Glutamatergic neuron (in vitro differentiated cells): ENCODE data around the gene CTAG1B. TPM values are rescaled to one million over a fixed set of nuclear protein-coding genes. Genes with fewer than 3 reads are reported as not detected.

ENCODE experiments used
- DNase-seq: peaks from one replicate; pipeline ENCODE4 v3.0.0; 2022
- H3K27ac Mint-ChIP-seq: one replicate; pipeline ENCODE4 v1.8.0; 2020; ENCODE audit warnings: mild to moderate bottlenecking, mixed read lengths, inconsistent platforms; ENCODE audit not compliant: unreplicated experiment
- H3K27me3 Mint-ChIP-seq: one replicate; pipeline ENCODE4 v1.8.0; 2020; ENCODE audit warnings: mild to moderate bottlenecking, moderate library complexity, mixed read lengths, inconsistent platforms; ENCODE audit not compliant: unreplicated experiment
- H3K36me3 Mint-ChIP-seq: one replicate; pipeline ENCODE4 v1.8.0; 2020; ENCODE audit warnings: mild to moderate bottlenecking, mixed read lengths, inconsistent platforms; ENCODE audit not compliant: unreplicated experiment
- H3K4me1 Mint-ChIP-seq: one replicate; pipeline ENCODE4 v1.8.0; 2020; ENCODE audit warnings: mild to moderate bottlenecking, low read depth, mixed read lengths, inconsistent platforms; ENCODE audit not compliant: unreplicated experiment
- H3K4me3 Mint-ChIP-seq: one replicate; pipeline ENCODE4 v1.8.0; 2020; ENCODE audit warnings: mild to moderate bottlenecking, mixed read lengths, inconsistent platforms; ENCODE audit not compliant: unreplicated experiment
- H3K9me3 Mint-ChIP-seq: one replicate; pipeline ENCODE4 v1.8.0; 2020; ENCODE audit warnings: mild to moderate bottlenecking, moderate library complexity, mixed read lengths, inconsistent platforms; ENCODE audit not compliant: unreplicated experiment
- total RNA-seq: library from RNA; stranded (reverse); fragmentation: NEBNext Ultra II Directional; extraction: Animal tissue kit (Norgen Biotek cat#: 25700); gene quantifications from one replicate; pipeline ENCODE4 v1.2.1, GENCODE V29; 2021; ENCODE audit not compliant: unreplicated experiment
- TF ChIP-seq, protein P1 (sequence below): fragments of 200-600 bp; sonication (generic); IDR thresholded peaks from one replicate; pipeline ENCODE4 v1.5.0; 2021; ENCODE audit not compliant: partially characterized antibody, unreplicated experiment

Gene CTAG1B
- total RNA-seq, 1 donor from 2014 or later = not detected

DNA sequence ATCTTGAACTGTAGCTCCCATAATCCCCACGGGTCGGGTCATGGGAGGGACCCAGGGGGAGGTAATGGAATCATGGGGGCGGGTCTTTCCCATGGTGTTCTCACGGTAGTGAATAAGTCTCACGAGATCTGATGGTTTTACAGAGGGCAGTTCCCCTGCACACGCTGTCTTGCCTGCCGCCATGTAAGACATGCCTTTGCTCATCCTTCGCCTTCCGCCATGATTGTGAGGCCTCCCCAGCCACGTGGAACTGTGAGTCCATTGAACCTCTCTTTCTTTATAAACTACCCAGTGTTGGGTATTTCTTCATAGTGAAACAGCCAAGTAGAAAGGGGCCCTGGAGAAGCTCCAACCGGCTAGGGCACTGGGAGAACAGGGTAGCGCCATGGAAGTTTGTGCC is 21.9 kb downstream of the CTAG1B start:
- peaks cover 3% of the 10 kb centered on the region for H3K36me3 Mint-ChIP-seq
- H3K9me3 Mint-ChIP-seq = no peaks in the 10 kb centered on the region
- H3K27me3 Mint-ChIP-seq = peaks cover 2% of the 10 kb centered on the region
- TF ChIP-seq, protein P1, sequence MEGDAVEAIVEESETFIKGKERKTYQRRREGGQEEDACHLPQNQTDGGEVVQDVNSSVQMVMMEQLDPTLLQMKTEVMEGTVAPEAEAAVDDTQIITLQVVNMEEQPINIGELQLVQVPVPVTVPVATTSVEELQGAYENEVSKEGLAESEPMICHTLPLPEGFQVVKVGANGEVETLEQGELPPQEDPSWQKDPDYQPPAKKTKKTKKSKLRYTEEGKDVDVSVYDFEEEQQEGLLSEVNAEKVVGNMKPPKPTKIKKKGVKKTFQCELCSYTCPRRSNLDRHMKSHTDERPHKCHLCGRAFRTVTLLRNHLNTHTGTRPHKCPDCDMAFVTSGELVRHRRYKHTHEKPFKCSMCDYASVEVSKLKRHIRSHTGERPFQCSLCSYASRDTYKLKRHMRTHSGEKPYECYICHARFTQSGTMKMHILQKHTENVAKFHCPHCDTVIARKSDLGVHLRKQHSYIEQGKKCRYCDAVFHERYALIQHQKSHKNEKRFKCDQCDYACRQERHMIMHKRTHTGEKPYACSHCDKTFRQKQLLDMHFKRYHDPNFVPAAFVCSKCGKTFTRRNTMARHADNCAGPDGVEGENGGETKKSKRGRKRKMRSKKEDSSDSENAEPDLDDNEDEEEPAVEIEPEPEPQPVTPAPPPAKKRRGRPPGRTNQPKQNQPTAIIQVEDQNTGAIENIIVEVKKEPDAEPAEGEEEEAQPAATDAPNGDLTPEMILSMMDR = no peak
- H3K4me1 Mint-ChIP-seq = no peaks in the 10 kb centered on the region
- H3K27ac Mint-ChIP-seq = no peak overlapping the region
- H3K4me3 Mint-ChIP-seq = no peak overlapping the region
- no peak for DNase-seq

DNA sequence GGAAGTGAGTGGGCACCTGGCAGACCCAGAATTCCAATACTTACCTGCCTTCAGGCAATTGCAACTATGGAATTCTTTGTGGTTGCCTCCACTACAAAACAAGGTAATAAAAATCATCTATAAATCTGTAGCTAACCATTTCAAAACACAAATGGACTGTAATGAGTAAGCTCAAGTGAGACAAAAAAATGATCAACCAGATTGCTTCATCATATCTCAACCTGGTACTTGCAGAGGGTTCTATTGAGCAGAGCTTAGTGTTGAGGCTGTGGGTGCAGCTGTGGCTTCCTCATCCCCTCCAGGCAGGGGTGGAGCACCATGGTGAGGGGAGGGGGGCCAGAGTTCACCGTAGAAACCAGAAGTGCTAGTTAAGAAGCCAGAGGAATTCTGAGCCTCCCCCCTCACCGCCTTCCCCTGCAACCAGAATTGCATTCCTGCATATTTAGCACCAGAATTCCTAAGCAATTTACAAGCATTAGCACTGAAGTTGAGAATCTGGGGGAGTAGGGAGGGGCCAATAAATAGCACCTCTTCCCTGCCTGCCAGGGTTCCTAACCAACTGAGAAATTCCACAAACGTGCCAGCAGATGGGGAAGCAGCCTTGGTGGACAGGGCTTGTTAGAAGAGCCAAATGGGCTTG is 22.7 kb downstream of the CTAG1B start:
- Mint-ChIP-seq H3K9me3 (no peaks in the 10 kb centered on the region), H3K27me3 (peaks cover 2% of the 10 kb centered on the region), H3K27ac (no peak overlapping the region), H3K36me3 (peaks cover 4% of the 10 kb centered on the region), H3K4me1 (no peaks in the 10 kb centered on the region), H3K4me3 (no peak overlapping the region)
- no peak for DNase-seq
- TF ChIP-seq, protein P1 = no peak

DNA sequence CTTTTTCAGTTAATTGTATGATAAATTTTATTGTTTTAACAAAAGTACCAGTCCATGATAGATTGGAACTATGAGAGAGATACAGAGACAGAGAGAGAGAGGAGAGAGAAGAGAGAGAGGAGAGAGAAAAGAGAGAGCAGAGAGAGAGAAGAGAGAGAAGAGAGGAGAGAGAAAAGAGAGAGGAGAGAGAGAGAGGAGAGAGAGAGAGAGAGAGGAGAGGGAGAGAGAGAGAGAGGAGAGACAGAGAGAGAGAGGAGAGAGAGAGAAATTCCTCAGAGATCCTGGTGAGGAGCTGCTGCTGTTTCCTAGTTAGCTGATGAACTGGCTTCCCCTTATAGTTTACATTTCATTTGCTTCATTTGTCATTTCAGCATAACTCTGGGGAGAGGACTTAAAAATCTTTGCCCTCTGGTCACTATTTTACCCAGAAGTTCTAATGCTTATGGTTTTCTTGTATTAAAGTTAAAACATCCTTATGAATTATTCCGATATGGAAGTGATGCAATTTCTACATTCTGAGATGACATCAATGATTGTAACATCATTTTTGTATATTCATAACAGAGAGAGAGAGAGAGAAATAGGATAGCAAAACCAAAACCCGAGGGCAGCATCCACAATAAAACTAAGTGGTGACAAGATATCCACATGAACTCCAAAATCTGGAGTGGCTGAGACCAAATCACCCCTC is 23.4 kb downstream of the CTAG1B start:
- Mint-ChIP-seq H3K4me1 (no peaks in the 10 kb centered on the region), H3K27ac (no peak overlapping the region), H3K4me3 (no peak overlapping the region), H3K9me3 (no peaks in the 10 kb centered on the region), H3K27me3 (peaks cover 2% of the 10 kb centered on the region), H3K36me3 (peaks cover 4% of the 10 kb centered on the region)
- no peak for DNase-seq
- TF ChIP-seq, protein P1 = no peak

GRCh38 chrX:154594491-154594890 is 24.6 kb downstream of the CTAG1B start:
- Mint-ChIP-seq H3K4me3 (no peak overlapping the region), H3K4me1 (no peaks in the 10 kb centered on the region), H3K36me3 (peaks cover 4% of the 10 kb centered on the region), H3K27ac (no peak overlapping the region), H3K27me3 (peaks cover 2% of the 10 kb centered on the region), H3K9me3 (no peaks in the 10 kb centered on the region)
- DNase-seq = no peak
- TF ChIP-seq, protein P1 = no peak

- peaks cover 4% of the 10 kb centered on the region for H3K36me3 Mint-ChIP-seq
- no peak overlapping the region for H3K4me3 Mint-ChIP-seq
- H3K27ac Mint-ChIP-seq = no peak overlapping the region
- TF ChIP-seq, protein P1 = no peak
- H3K4me1 Mint-ChIP-seq = no peaks in the 10 kb centered on the region
- peaks cover 2% of the 10 kb centered on the region for H3K27me3 Mint-ChIP-seq
- no peaks in the 10 kb centered on the region for H3K9me3 Mint-ChIP-seq
- DNase-seq = no peak
These were observed 25.9 kb downstream of the CTAG1B start for GRCh38 chrX:154593201-154593600.
